ENCODE results near the gene HADHA. TPM values are rescaled to one million over a fixed set of nuclear protein-coding genes. Genes with fewer than 3 reads are reported as not detected.

The HADHA gene
- total RNA-seq, result 100 to 1,000 TPM in 4 of 6 donors, 10 to 100 TPM in 2; 61.8 to 120 (median 110) TPM

- Histone ChIP-seq H3K9me3 (no peaks in the 10 kb centered on the region), H3K27me3 (no peaks in the 10 kb centered on the region), H3K36me3 (no peaks in the 10 kb centered on the region), H3K4me1 (peaks cover 35 to 50% (median 45%) of the 10 kb centered on the region in 4 donors), H3K27ac (peak within 1 kb of the TSS; percentile 95 to 99 (median 97)), H3K4me3 (peak within 1 kb of the TSS; percentile 71 to 91 (median 80))
- TF ChIP-seq POLR2A (IDR thresholded peaks at IDR 0.05) (peak; percentile 7 to 83 (median 71)), POLR2AphosphoS5 (IDR thresholded peaks at IDR 0.05) (peak; percentile 83 to 86), EP300 (IDR thresholded peaks at IDR 0.05) (no peak), CTCF (IDR thresholded peaks at IDR 0.05) (peak in 4 of 6 experiments; percentile 6 to 58 (median 52))
- peak; percentile 97 to 98 for ATAC-seq (ENCODE audit: low FRiP score in 2 of 2)
- peak; percentile 93 to 94 for DNase-seq
- 0 to 1% methylated on average over 21 to 33 of the region's 63 CpGs for WGBS, 2 donors
Observed at GRCh38 chr2:26244309-26245230, at the start of gene HADHA, which contains the start of gene HADHB. HADHA (minus strand) TSS chr2:26244632; CDS start chr2:26244596, 36 bp downstream. HADHB (plus strand) TSS chr2:26244939; CDS start chr2:26254255, 9,316 bp downstream.

- Histone ChIP-seq H3K36me3 (peaks cover 2 to 35% (median 10%) of the 10 kb centered on the region in 4 donors), H3K4me1 (no peaks in the 10 kb centered on the region), H3K4me3 (no peak overlapping the region), H3K27ac (no peak overlapping the region), H3K27me3 (no peaks in the 10 kb centered on the region), H3K9me3 (no peaks in the 10 kb centered on the region)
- TF ChIP-seq EP300 (IDR thresholded peaks at IDR 0.05) (no peak), POLR2A (IDR thresholded peaks at IDR 0.05) (no peak), CTCF (IDR thresholded peaks at IDR 0.05) (no peak), POLR2AphosphoS5 (IDR thresholded peaks at IDR 0.05) (no peak)
- DNase-seq, result no peak
- ATAC-seq (ENCODE audit: low FRiP score in 2 of 2), result peak in 1 of 2 donors; percentile 35
- 71 to 77% methylated on average over 6 of the region's 6 CpGs for WGBS, 2 donors
Observed at GRCh38 chr2:26292646-26293045, 48.2 kb upstream of the HADHA start.

GRCh38 chr2:26290001-26290400, 45.6 kb upstream of the HADHA start:
- Histone ChIP-seq H3K9me3 (no peaks in the 10 kb centered on the region), H3K27ac (no peak overlapping the region), H3K27me3 (no peaks in the 10 kb centered on the region), H3K36me3 (peaks cover 12 to 59% (median 22%) of the 10 kb centered on the region in 4 donors), H3K4me3 (no peak overlapping the region), H3K4me1 (no peaks in the 10 kb centered on the region)
- DNase-seq, result no peak
- no peak for TF ChIP-seq POLR2AphosphoS5 (IDR thresholded peaks at IDR 0.05)
- TF ChIP-seq CTCF (IDR thresholded peaks at IDR 0.05), result no peak
- TF ChIP-seq POLR2A (IDR thresholded peaks at IDR 0.05), result no peak
- no peak for TF ChIP-seq EP300 (IDR thresholded peaks at IDR 0.05)
- ATAC-seq (ENCODE audit: low FRiP score in 2 of 2), result no peak
- 68 to 76% methylated on average over 1 of the region's 1 CpG for WGBS, 2 donors

GRCh38 chr2:26285931-26286330, 41.5 kb upstream of the HADHA start:
- 93 to 97% methylated on average over 3 of the region's 3 CpGs for WGBS, 2 donors

More at GRCh38 chr2:26285931-26286330, 41.5 kb upstream of the HADHA start:
- peaks cover 41 to 94% (median 55%) of the 10 kb centered on the region in 4 donors for H3K36me3 ChIP-seq
- H3K27me3 ChIP-seq, result no peaks in the 10 kb centered on the region
- H3K4me1 ChIP-seq, result no peaks in the 10 kb centered on the region
- H3K9me3 ChIP-seq, result no peaks in the 10 kb centered on the region
- no peak overlapping the region for H3K27ac ChIP-seq
- ATAC-seq (ENCODE audit: low FRiP score in 2 of 2) (no peak), DNase-seq (no peak)
- no peak overlapping the region for H3K4me3 ChIP-seq
- TF ChIP-seq POLR2AphosphoS5 (IDR thresholded peaks at IDR 0.05) (no peak), POLR2A (IDR thresholded peaks at IDR 0.05) (no peak), CTCF (IDR thresholded peaks at IDR 0.05) (no peak), EP300 (IDR thresholded peaks at IDR 0.05) (no peak)

All from upper lobe of left lung (tissue), 6 donors.